Measurements from ENCODE around the gene CA5B. TPM values are rescaled to one million over a fixed set of nuclear protein-coding genes. Genes with fewer than 3 reads are reported as not detected.

Gene CA5B
- total RNA-seq, 4 donors from 2014 or later: 7.2 to 14.0 (median 11.8) TPM

DNA sequence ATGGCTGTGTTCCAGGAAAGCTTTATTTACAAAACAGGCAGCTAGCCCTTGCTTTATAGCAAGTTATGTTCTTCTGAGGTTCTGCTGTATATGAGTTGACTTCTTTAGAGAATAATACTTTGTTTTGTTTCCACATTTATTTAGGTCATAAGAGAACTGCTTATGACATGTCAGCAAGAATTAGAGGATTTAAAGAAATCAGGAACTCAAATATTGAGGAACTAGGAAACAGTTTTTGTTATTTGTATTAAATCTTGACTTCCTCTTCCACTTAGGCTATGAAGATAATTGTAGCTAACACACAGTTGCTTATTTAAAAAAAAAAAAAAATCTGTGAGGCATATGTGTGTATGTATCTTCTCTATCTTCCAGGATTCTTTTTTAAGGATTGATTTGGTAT is 66.5 kb downstream of the CA5B start:
- TF ChIP-seq, protein P1, sequence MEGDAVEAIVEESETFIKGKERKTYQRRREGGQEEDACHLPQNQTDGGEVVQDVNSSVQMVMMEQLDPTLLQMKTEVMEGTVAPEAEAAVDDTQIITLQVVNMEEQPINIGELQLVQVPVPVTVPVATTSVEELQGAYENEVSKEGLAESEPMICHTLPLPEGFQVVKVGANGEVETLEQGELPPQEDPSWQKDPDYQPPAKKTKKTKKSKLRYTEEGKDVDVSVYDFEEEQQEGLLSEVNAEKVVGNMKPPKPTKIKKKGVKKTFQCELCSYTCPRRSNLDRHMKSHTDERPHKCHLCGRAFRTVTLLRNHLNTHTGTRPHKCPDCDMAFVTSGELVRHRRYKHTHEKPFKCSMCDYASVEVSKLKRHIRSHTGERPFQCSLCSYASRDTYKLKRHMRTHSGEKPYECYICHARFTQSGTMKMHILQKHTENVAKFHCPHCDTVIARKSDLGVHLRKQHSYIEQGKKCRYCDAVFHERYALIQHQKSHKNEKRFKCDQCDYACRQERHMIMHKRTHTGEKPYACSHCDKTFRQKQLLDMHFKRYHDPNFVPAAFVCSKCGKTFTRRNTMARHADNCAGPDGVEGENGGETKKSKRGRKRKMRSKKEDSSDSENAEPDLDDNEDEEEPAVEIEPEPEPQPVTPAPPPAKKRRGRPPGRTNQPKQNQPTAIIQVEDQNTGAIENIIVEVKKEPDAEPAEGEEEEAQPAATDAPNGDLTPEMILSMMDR (IDR thresholded peaks at IDR 0.05): no peak
- no peak for TF ChIP-seq POLR2A (IDR thresholded peaks at IDR 0.05)
- H3K4me3 ChIP-seq (ENCODE audit: low read depth, poor library complexity, severe bottlenecking): no peak overlapping the region
- intact Hi-C loops (cut with DNase I; ENCODE audit: low total_unique reads): no loop called here
- DNase-seq (ENCODE audit: low spot score in 2 of 2): no peak

DNA sequence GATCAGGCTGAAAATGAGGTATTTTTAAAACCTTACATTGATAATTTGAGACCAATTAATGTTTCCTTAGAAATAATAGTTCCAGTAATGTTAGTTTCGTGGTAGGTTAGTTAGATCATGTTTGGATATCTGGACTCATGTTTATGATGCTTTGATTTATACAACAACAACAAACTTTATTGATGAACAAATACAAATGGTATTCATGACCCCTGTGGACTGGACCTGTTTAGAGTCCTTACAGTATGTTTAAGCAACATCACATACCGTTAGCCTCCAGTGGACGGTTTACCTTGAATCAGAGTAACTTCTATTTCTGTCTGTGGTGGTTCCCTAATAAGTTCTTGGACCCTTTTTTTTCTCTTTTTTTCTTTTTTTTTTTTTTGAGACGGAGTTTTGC is 70.2 kb downstream of the CA5B start:
- no peak for DNase-seq (ENCODE audit: low spot score in 2 of 2)
- intact Hi-C loops (cut with DNase I; ENCODE audit: low total_unique reads): no loop called here
- no peak for TF ChIP-seq POLR2A (IDR thresholded peaks at IDR 0.05)
- TF ChIP-seq, protein P1 (IDR thresholded peaks at IDR 0.05): no peak
- no peak overlapping the region for H3K4me3 ChIP-seq (ENCODE audit: low read depth, poor library complexity, severe bottlenecking)
- 95 to 97% methylated on average over 4 of the region's 4 CpGs for WGBS, 2 donors

DNA sequence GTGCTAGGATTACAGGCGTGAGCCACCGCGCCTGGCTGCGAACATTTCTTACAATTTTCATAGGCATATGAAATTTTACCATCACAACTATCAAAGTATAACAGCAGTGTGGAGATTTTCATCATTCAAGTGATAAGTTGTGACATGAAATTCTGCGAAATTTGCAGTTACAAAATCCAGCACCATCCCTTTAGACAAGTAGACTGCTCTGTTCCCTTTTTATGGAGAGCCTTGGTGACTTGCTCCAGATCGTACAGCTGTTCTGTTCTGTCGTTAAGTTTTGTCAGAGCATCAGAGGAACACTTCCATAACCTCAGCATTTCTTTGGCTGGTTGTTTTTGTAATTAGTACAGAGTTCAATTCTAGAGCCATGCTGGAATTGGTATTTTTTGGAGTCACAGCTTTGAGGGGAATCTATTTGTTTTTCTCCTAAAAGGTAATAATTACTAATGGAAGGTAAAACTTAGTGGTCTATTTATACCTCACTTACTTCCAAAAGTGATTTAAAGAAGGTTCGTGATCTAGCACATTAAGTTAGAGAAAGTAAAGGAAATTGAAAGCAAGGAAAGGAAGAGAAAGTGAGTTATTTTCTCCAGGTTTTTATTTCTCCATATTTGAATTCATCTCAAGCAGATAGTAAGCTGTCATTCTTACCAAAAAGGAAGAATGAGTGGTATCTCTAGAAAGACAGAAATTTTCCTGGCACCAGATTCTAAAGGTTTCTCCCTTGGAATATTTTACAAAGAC is 74.3 kb downstream of the CA5B start:
- 91 to 94% methylated on average over 8 of the region's 8 CpGs for WGBS, 2 donors

DNA sequence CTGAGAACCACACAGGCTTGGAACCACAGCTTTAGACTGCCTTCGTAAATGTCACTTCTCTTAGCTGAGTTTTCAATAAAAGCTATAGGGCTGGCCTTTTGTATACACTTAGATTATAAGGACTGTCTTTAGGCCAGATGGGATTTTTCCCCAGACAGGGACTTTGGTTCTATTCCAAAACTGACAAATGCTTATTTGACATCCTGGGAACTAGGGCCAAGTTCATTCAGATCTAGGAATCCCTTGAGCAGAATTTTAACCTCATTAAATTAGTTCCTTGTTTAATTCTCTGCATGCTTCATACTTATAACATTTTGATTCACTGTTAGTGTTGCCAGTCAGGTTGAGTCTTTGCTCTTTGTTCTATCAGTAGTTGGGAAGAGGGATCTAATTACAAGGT is 75.3 kb downstream of the CA5B start:
- 73 to 93% methylated on average over 1 of the region's 1 CpG for WGBS, 2 donors

More for the DNA sequence above, 74.3 kb downstream of the CA5B start:
- intact Hi-C loops (cut with DNase I; ENCODE audit: low total_unique reads): loop anchor here (10.0 kb wide), 1 partner anchor 638 kb away; no protein-coding TSS in a partner anchor
- no peak overlapping the region for H3K4me3 ChIP-seq (ENCODE audit: low read depth, poor library complexity, severe bottlenecking)
- DNase-seq (ENCODE audit: low spot score in 2 of 2): no peak
- no peak for TF ChIP-seq POLR2A (IDR thresholded peaks at IDR 0.05)
- TF ChIP-seq, protein P1 (IDR thresholded peaks at IDR 0.05): no peak

DNA sequence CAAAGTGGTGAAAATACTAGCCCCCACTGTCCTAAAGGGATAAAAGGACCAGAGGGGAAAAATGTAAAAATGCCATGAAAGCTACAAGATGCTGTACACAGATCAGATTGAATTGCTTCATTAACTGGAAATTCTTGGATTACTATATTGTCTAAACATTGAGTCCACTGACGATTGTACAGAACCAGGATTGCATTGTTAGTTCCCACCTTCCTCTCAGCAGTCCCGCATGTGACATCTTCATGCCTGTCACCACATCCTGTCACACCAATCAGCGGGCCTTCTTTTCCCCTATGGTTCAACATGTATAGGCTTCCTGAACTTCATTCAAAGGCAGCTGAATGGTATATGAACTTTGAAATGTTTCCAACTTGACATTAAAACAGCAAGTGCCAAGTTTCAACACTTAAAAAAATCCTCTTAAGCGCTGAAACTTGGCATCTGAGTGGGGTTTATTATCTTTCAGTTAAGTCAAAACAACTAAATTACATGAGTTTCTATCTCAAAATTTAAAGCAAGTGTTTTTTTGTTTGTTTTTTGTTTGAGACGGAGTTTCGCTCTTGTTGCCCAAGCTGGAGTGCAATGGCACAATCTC is 76.8 kb downstream of the CA5B start:
- DNase-seq (ENCODE audit: low spot score in 2 of 2): no peak
- intact Hi-C loops (cut with DNase I; ENCODE audit: low total_unique reads): loop anchor here (10.0 kb wide), 1 partner anchor 640 kb away; no protein-coding TSS in a partner anchor
- no peak for TF ChIP-seq POLR2A (IDR thresholded peaks at IDR 0.05)
- TF ChIP-seq, protein P1 (IDR thresholded peaks at IDR 0.05): no peak
- 87 to 89% methylated on average over 6 of the region's 6 CpGs for WGBS, 2 donors
- no peak overlapping the region for H3K4me3 ChIP-seq (ENCODE audit: low read depth, poor library complexity, severe bottlenecking)

More for the DNA sequence above, 75.3 kb downstream of the CA5B start:
- TF ChIP-seq, protein P1 (IDR thresholded peaks at IDR 0.05): no peak
- no peak for TF ChIP-seq POLR2A (IDR thresholded peaks at IDR 0.05)
- DNase-seq (ENCODE audit: low spot score in 2 of 2): no peak
- H3K4me3 ChIP-seq (ENCODE audit: low read depth, poor library complexity, severe bottlenecking): no peak overlapping the region
- intact Hi-C loops (cut with DNase I; ENCODE audit: low total_unique reads): loop anchor here (10.0 kb wide), 1 partner anchor 639 kb away; no protein-coding TSS in a partner anchor
